T-helper 9 cell (primary cell): ENCODE data around the gene PNMA8C.
"Not testable (repeated sequence)": the region's sequence is repeated elsewhere in the genome, so short reads cannot be mapped to it uniquely, and the experiment has no call there.

Source experiments
- DNase-seq: peaks from one replicate; pipeline ENCODE4 v3.0.0-alpha.2; 2020

PNMA8C gene

DNA sequence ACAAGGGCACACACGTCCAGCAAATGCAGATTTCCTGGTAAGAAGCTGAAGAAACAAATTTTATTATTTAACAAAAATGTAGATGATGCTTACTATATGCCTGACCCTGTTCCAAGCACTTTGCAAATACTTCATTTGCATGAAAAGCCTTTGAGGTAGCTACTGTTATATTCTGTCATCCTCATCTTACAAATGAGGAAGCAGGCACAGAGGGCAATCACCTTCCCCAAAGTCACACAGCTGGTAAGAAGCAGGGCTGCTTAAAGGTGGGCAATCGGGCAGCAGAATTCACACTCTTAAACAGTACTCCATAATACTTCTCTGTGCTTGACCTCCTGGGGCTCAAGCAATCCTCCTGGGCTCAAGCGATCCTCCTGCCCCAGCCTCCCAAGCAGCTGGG lies 18.3 kb upstream of the PNMA8C start:
- no peak for DNase-seq

DNA sequence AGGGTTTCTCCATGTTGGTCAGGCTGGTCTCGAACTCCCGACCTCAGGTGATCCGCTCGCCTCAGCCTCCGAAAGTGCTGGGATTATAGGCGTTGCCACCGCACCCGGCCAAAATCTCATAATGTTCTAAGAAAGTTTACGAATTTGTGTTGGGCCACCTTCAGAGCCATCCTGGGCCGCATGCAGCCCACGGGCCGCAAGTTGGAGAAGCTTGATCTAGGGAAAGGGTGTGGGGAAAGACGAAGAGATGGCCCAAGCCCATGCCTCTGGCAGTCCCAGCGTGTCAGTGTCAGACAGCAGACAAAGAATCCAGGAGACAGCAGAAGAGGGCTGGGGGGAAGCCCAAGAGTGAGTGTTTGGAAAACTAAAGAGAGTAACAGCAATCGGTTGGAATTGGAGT lies 17.3 kb upstream of the PNMA8C start:
- DNase-seq, result no peak

DNA sequence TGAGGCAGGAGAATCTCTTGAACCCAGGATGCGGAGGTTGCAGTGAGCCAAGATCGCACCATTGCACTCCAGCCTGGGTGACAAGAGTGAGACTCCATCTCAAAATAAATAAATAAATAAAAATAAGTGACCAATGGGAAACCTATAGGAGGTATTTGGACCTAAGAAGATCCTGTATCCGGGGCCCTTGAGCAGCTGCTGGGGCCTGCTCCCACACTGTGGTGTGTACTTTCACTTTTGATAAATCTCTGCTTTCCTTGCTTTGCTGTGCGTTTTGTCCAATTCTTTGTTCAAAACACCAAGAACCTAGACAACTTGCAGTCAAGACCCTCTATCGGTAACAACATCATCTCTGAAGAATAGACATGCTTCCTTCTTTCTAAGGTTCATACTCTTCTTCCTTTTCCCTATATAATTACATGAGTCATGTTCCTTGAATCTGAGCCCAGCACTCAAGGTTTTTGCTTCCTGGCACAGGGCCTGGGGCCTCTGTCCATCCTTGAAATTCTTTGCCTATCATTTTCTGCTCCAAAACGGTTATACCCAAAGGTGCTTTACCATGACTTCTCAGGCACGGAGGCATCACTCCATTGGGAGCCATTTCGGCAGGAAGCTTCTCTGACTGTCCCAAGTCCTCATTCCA lies 14.2 kb upstream of the PNMA8C start:
- no peak for DNase-seq

DNA sequence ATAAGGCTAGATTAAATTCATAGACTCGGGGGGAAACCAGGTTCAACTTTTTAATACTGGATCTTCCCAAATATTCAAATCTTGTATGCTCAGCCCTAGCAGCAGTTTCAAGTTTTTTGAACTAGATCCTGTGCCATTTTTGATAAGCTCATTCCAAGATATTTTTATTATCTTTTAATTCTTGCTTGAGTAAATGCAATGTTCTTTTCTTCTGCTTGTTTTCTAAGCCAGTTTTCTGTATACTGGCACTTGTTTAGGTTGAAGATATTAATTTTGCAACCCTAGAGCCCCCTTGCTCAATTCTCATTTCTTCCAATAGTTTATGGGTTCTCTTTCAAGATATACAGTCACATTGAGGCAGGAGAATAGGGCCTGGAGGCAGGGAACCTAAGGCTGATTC lies 13.1 kb upstream of the PNMA8C start:
- no peak for DNase-seq

DNA sequence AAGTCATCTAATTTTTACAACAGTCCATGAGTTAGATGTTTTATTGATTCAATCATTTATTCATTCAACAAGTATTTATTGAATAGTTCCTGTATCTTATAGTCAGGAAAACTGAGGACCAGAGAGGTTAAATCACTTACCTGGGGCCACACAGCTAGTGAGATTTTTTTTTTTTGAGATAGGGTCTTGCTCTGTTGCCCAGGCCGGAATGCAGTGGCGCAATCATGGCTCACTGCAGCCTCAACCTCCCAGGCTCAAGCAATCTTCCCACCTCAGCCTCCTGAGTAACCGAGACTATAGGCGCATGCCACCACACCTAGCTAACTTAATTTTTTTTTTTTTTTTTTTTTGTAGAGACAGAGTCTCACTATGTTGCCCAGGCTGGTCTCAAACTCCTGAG lies 7.0 kb upstream of the PNMA8C start:
- DNase-seq, result not testable (repeated sequence)

DNA sequence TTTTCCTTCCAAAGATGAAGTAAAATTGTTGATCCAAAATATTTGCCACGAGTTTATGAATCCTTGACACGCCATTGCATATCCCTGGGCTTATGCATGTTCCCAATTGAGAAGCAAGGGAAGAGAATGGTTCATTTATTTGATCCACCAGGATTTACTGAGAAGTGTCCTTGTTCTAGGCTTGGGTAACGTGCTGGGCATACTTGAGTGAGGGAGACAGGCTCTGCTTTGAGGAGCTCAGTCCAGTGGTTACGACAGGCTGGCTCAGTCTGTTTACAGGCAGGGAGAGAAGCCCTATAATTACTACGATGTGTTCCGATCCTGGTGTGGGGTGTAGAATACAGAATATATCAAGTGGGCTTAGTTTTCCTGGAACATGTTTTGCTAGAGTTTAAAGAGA lies 6.3 kb upstream of the PNMA8C start:
- no peak for DNase-seq

DNA sequence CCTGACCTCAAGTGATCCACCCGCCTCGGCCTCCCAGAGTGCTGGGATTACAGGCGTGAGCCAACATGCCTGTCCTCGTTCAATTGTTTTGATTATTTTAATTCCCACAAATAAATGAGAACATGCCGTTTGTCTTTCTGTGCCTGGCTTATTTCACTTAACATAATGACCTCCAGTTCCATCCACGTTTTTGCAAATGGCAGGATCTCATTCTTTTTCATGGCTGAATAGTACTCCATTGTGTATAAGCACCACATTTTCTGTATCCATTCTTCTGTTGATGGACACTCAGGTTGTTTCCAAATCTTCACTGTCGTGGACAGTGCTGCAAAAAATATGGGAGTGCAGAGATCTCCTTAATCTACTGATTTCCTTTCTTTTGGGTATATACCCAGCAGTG lies 4.7 kb upstream of the PNMA8C start:
- not testable (repeated sequence) for DNase-seq

DNA sequence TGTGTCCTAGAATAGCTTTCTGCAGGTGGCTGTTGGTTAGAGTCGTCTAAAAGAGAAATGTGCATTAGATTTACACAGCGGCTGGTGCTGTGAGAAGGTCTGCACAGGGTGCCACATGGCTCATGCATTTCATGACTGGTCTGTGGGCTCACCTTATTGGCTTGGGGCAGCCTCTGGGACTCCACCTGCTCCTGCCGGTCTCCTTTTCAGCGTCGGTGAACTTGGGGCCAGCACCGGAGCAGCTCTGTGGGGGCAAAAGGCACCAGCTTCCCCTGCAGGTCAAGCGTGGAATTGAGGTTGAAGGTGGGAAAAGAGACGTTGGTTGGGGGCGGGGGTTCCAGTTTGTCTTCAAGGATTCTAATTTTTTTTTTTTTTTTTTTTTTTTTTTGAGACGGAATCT lies 3.1 kb upstream of the PNMA8C start:
- no peak for DNase-seq

DNA sequence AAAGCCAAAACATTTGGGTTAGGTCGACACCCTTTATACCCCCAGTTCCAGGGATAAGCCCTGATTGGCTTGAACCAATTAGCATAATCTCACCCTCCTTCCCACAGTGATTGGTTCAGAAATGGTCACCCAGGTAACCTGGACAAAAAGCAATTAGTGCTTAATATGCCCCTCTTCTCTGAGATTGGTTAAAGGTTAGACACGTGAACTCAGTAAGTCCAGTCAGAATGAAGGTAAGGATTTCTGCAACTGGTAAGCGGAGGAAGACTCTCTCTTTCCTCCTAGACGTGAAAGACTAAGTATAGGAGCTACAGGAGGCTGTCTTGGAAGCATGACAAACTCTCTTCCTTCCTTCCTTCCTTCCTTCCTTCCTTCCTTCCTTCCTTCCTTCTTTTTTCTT lies 1.3 kb upstream of the PNMA8C start:
- no peak for DNase-seq

DNA sequence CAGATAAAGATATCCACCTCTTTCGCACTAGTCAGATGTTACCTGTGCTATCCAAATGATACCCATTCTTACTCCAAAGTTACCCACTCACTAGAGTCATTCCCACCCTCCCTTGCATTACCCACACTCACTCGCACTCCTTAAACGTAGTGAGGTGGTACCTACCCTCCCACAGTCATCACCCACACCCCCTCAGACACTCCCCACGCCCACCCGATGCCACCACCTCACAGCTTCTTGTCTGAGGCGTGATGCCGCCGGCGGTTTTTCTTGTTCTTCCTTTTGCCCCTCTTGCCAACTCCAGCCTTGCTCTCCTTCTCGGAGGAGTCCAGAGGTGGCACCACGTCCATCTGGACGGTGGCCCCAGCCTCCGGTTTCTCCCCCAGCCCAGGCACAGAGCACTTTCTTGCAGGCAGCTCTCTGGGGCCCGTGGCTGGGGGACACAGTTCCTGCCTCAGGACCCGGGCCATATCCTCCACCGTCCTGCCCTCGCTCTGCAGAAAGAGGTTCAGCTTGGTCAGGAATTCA lies 1.2 kb downstream of the PNMA8C start:
- no peak for DNase-seq

DNA sequence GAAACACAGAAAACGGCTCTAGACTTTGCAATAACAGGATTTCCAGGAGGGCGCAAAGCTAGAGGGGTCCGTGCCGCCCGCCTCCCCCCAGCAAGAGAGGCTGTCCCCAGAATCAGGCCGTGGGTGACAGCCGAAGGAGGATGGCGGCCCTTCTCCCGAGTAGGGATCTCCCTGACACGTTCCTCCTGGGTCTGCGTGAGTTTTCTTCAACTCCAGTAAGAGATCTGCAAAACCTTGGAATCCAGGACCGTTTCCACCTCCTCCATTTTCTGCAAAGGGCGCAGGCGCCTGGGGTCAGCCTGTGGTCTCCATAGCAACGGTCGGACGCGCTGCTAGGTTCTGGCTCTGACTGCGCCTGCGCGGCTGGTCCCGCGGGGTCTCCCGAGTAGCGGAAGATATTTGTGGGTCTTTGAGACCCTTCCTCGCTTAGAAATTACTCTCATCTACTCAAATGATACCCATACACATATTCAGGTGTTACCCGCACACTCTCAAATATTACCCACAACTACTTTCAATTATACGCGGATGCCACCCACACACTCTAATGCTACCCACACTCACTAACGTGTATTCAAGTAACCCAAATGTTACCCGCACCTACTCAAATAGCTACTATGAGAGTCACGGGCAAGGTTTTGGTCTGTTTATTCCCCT lies 2.1 kb downstream of the PNMA8C start:
- DNase-seq, result no peak

DNA sequence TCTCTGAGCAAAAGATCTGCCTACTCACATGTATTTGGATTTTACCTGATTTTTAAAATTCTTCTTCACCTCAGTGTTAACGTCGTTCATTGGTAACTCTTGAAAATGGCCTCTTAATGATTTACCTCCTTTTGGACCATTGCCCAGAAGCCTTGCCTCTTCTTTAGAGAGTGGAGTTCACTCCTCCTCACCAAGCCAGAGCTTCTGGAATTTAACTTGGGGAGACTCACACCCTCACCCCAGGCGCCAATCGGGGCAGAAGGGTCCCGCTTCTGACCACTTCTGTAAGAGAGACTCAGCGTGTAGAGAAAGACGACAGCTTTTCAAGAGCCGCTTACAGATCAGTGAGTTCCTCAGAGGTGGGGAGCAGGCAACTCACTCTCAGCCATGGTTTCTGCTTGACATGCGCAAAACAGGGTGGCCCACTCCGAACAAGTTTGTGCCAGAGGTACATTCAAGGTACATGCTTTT lies 2.7 kb downstream of the PNMA8C start:
- no peak for DNase-seq

DNA sequence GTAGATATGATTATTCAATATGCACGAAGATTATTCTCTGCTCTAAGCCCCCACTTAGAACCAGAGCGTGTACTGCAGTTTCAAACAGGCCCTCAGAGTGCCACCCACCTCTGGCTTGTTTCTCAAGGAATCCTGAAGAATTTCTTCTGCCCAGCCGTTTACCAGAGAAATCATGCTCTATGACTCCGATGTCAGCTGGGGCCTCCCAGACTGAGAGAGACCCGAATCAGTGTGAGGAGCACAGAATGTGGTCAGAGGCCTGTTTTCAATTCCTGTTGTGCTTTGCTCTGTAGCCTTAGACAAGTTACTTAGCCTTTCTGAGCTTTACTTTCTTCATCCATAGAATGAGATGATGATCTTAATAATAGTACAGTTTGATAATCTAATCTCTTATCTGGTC lies 5.5 kb downstream of the PNMA8C start:
- DNase-seq, result no peak

DNA sequence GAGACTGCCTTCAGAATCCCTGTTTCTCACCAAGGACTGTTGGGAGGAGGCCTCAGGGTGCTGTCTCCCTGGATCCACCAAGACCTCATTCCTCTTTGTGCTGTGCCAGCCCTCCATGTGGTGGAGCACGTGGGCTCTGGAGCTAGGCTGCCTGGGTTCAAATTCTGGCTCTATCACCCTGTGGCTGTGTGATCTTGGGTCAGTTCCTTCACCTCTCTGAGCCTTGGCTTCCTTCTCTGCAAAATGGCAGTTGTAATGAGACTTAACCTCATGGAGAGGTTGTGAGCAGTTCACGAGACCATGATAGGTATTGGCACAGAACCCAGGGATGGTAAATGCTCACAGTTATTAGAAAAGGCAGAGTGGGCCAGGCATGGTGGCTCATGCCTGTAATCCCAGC lies 6.4 kb downstream of the PNMA8C start:
- DNase-seq, result no peak

DNA sequence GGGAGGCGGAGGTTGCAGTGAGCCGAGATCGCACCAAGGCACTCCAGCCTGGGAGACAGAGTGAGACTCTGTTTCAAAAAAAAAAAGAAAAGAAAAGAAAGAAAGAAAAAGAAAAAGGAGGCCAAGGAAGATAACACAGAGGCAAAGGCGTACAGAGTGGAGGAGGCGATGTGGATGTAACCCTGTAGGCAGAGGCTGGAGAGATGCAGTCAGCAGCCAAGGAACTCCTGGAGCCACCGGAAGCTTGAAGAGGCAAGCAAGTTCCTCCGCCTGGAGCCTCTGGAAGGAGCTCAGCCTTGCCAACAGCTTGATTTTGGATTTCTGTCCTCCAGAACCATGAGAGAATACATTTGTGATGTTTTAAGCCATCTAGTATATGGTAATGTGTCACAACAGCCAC lies 8.7 kb downstream of the PNMA8C start:
- no peak for DNase-seq

DNA sequence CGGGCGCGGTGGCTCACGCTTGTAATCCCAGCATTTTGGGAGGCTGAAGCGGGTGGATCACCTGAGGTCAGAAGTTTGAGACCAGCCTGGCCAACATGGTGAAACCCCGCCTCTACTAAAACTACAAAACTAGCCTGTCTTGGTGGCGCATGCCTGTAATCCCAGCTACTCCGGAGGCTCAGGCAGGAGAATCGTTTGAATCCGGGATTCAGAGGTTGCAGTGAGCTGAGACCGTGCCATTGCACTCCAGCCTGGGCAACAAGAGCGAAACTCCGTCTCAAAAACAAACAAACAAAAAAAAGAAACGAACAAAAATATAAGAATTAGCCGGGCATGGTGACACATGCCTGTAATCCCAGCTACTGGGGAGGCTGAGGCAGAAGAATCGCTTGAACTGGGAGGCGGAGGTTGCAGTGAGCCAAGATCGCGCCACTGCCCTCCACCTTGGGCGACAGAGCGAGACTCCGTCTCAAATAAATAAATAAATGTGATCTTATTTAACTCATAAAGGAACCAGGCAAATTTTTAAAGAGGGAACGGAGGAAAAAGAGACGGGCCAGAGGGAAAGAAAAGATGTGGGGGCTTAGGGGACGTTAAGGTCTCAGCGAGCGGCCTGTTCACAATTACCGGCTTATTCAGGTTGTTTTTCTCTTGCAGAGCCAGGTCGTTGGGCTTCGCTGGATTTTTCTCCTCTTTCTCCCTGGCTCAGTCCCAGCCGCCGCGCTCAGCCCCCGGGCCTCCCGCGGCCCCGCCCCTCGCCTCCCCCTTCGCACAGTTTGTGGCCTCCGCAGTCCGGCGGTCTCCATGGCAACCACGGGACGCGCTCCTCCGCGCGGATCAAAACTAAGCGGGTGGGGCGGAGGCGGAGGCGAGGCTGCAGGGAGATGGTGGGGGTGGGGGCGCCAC lies 12.7 kb downstream of the PNMA8C start:
- not testable (repeated sequence) for DNase-seq

DNA sequence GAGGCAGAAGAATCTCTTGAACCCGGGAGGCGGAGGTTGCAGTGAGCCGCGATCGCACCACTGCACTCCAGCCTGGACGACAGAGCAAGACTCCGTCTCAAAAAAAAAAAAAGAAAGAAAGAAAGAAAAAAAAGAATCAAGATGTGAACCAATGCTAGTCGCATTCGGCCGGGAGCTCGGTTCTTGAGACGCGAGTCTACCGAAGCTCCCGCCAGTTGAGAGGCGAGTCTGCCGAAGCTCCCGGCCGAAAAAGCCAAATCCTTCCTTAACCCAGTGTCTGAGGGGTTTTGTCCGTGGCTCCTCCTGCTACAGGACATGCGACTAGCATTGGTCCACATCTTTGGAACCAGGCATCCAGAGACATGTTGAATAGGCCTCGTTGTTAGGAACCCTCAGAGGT lies 13.8 kb downstream of the PNMA8C start:
- not testable (repeated sequence) for DNase-seq

DNA sequence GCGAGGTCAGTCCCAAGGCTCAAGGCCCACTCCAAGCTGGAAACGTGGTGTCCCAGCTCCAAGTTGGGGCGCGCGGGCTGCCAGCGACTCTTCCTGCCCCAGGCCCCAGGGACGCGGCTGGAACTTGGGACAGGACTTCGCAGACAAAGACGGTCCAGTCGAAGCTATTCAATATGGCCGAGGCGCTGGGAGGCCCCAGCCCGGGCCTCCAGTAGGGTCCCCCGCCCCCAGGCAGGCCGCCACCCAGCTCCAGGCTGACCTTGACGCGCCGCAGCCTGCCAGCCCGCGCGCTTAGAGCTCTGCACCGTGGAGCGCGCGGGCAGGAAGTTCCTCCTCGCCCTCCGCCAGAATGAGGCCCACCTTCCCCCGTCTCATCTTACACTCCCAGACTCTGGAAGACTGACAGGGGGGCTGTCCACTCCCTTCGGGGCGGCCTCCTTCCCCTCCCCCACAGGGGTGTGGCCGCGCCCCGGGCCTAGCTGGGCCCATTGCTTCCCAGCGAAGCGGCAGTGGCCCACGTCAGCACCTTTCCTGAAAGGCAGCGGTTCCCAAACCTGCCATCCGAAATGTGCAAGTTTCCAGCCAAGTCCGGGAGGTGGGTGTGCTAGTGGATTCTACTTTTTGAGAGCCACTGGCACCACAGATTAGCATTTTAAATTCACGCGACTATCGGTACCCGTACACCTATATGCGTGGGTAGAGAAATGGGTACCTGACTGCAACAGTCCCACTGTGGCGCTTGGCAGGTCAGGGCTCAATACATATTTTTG lies 15.3 kb downstream of the PNMA8C start, which contains the start of gene CCDC8:
TSS of gene CCDC8 (minus strand) at position 303 of the 770 bp plus-strand sequence. CDS start 754 bp downstream, outside the sequence.
- DNase-seq, result no peak

DNA sequence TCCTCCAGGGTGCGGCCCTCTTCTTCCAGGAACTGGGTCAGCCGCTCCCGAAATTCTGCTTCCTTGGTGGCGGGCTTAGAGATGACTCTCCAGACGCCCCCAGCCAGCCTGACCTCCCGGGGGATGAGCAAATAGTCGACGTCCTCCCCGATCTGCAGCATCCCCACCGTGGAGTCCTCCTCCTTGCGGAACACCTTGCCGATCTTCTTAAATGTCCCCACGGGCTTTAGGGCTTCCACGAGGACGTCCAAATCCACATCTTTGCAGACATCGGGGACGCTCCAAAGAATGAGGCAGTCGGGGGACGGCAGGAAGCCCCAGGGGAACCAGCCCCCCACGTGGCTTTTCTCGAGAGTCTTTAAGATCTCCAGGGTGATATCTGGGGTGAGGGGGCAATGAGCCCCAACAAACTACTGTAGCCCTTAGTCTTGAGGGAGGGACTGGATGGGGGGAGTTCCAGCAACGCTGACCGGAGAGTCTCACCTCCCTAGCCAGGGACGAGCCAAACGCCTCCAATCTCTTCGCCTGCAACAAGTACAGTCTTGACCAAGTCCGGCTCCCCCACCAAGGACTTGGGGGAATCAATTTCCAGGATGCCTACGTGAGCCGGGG lies 16.0 kb downstream of the PNMA8C start:
- DNase-seq, result no peak

DNA sequence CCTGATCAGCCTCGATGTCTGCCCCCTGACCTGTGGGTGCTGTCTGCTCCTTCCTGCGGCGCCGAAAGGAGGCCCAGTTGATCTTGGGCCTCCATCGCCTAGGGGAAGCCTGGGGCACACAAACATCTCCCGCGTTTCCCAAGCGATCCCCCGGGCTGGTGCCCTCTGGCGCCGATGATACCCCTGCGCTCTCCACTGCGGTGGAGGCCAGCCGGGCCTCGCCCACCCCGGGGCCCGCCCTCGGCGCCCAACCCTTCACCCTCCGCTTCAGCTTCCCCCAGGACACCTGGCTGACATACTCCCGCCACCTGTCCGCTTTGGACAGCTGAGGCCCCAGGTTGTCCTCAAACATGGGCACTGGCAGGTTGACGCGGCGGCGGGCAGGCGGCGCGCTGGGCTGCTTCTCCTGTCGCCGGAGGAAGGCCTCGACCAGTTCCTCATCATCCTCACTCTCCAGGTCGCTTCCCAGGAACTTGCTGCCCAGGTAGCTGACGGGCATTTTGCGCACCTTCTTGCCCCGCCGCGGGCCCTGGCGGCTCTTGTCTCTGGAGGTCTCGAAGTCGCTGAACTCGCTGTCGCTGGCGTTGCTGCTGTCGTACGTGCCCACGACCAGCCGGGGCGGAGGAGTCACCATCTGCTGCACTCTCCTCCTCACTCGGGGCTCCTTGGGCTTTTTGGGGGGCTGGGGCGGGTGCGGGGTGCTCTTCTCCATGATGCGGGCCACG lies 16.6 kb downstream of the PNMA8C start:
- no peak for DNase-seq
